Natural killer cell (primary cell): Measurements from ENCODE around the gene LACTBL1. TPM values are rescaled to one million over a fixed set of nuclear protein-coding genes. Genes with fewer than 3 reads are reported as not detected.

Source experiments
- ATAC-seq, 3 donors: fragments of 150-1000 bp in 2 of 3; fragments of 200-7000 bp in 1 of 3; cut with Tn5 transposase; 1 replicate in 1 of 3; 2 replicates in 2 of 3; pipeline ENCODE4 v1.10.0; 2021; ENCODE audit warnings: mild to moderate bottlenecking in 2 of 3, moderate library complexity in 2 of 3
- DNase-seq, 2 donors: peaks; one replicate each; pipeline versions ENCODE4 v3.0.0 to v3.0.0-alpha.2; 2013 to 2021; ENCODE audit warnings: mixed read lengths in 1 of 2
- H3K27ac ChIP-seq: one replicate; pipeline ENCODE4 v1.5.1; 2013; ENCODE audit warnings: mild to moderate bottlenecking, low read length
- H3K27me3 ChIP-seq: one replicate; pipeline ENCODE4 v1.6.1; 2013; ENCODE audit warnings: low read length; ENCODE audit not compliant: control insufficient read depth, insufficient read depth
- H3K36me3 ChIP-seq: one replicate; pipeline ENCODE4 v1.6.1; 2013; ENCODE audit warnings: low read length; ENCODE audit not compliant: control insufficient read depth, insufficient read depth
- H3K4me1 ChIP-seq: one replicate; pipeline ENCODE4 v1.6.1; 2013; ENCODE audit warnings: low read length; ENCODE audit not compliant: control insufficient read depth, insufficient read depth
- H3K4me3 ChIP-seq: one replicate; pipeline ENCODE4 v1.5.1; 2013; ENCODE audit warnings: low read length
- H3K9me3 ChIP-seq: one replicate; pipeline ENCODE4 v1.6.1; 2013; ENCODE audit warnings: low read length; ENCODE audit not compliant: control insufficient read depth, insufficient read depth
- H3K27ac Mint-ChIP-seq, 2 donors: one replicate each; pipeline ENCODE4 v1.8.0; 2022; ENCODE audit warnings: mild to moderate bottlenecking in 2 of 2, mixed read lengths in 2 of 2, moderate library complexity in 1 of 2
- H3K27me3 Mint-ChIP-seq, 2 donors: one replicate each; pipeline ENCODE4 v1.8.0; 2022; ENCODE audit warnings: low read depth in 2 of 2, mixed read lengths in 2 of 2
- H3K36me3 Mint-ChIP-seq: one replicate; pipeline ENCODE4 v1.8.0; 2022; ENCODE audit warnings: mixed read lengths
- H3K4me1 Mint-ChIP-seq, 2 donors: one replicate each; pipeline ENCODE4 v1.8.0; 2022; ENCODE audit warnings: mixed read lengths in 2 of 2
- H3K4me3 Mint-ChIP-seq: one replicate; pipeline ENCODE4 v1.8.0; 2022; ENCODE audit warnings: mild to moderate bottlenecking, moderate library complexity, mixed read lengths
- H3K9me3 Mint-ChIP-seq, 2 donors: one replicate each; pipeline ENCODE4 v1.8.0; 2022; ENCODE audit warnings: mixed read lengths in 2 of 2
- WGBS: methylation state at CpG from one replicate; pipeline ENCODE4 v1.1.7; 2013; ENCODE audit warnings: missing lambda C conversion rate; ENCODE audit not compliant: insufficient coverage; 5-methylcytosine and 5-hydroxymethylcytosine counted together
- intact Hi-C: fragments of 100-400 bp; cut with micrococcal nuclease; formaldehyde crosslinking; loops from one replicate; pipeline ENCODE4 v1.14.2; 2022
- total RNA-seq, 4 donors: library from RNA; stranded (reverse); fragments of 120-200 nt in 1 of 4; gene quantifications; one replicate each; pipeline versions ENCODE4 v1.2.3 to v1.2.4, GENCODE V29; 2013 to 2022
- TF ChIP-seq, protein P1 (sequence below): fragments of 200-600 bp; IDR thresholded peaks from one replicate; pipeline ENCODE4 v1.8.0; 2022; ENCODE audit warnings: antibody characterized with exemption

LACTBL1 gene
- total RNA-seq, 3 donors from 2014 or later (not counting 1 experiment from before 2014, with no cell fraction given): not detected

DNA sequence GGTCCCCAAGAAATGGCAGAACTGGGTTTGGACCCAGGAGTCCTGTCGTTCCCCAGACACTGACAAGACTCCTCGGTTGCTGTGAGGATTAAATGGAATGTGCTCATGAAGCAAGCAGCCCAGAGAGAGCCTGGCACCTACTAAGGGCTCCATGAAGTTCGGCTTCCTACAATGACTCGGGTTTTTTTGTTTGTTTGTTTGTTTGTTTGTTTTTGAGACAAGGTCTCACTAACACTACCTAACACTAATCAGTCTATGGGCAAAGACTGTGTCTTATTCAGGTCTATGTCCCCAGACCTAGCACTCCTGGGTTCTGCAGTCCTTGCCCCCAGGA lies 3.4 kb upstream of the LACTBL1 start:
- H3K4me1 ChIP-seq: no peaks in the 10 kb centered on the region
- DNase-seq: no peak
- H3K27me3 ChIP-seq: peaks cover 2% of the 10 kb centered on the region
- H3K4me3 Mint-ChIP-seq: no peak overlapping the region
- no peak overlapping the region for H3K4me3 ChIP-seq
- H3K27ac ChIP-seq: no peak overlapping the region
- 87% methylated on average over 2 of the region's 4 CpGs for WGBS
- intact Hi-C loops: loop anchor here (1.0 to 2.0 kb wide), 2 partner anchors 208 to 429 kb away; no protein-coding TSS in a partner anchor
- H3K36me3 Mint-ChIP-seq: no peaks in the 10 kb centered on the region
- no peaks in the 10 kb centered on the region for H3K9me3 Mint-ChIP-seq
- H3K27ac Mint-ChIP-seq: no peak overlapping the region
- TF ChIP-seq, protein P1, sequence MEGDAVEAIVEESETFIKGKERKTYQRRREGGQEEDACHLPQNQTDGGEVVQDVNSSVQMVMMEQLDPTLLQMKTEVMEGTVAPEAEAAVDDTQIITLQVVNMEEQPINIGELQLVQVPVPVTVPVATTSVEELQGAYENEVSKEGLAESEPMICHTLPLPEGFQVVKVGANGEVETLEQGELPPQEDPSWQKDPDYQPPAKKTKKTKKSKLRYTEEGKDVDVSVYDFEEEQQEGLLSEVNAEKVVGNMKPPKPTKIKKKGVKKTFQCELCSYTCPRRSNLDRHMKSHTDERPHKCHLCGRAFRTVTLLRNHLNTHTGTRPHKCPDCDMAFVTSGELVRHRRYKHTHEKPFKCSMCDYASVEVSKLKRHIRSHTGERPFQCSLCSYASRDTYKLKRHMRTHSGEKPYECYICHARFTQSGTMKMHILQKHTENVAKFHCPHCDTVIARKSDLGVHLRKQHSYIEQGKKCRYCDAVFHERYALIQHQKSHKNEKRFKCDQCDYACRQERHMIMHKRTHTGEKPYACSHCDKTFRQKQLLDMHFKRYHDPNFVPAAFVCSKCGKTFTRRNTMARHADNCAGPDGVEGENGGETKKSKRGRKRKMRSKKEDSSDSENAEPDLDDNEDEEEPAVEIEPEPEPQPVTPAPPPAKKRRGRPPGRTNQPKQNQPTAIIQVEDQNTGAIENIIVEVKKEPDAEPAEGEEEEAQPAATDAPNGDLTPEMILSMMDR: no peak
- H3K36me3 ChIP-seq: no peaks in the 10 kb centered on the region
- no peaks in the 10 kb centered on the region for H3K9me3 ChIP-seq
- ATAC-seq: no peak
- peaks cover 21 to 33% of the 10 kb centered on the region in 2 donors for H3K27me3 Mint-ChIP-seq
- no peaks in the 10 kb centered on the region for H3K4me1 Mint-ChIP-seq

DNA sequence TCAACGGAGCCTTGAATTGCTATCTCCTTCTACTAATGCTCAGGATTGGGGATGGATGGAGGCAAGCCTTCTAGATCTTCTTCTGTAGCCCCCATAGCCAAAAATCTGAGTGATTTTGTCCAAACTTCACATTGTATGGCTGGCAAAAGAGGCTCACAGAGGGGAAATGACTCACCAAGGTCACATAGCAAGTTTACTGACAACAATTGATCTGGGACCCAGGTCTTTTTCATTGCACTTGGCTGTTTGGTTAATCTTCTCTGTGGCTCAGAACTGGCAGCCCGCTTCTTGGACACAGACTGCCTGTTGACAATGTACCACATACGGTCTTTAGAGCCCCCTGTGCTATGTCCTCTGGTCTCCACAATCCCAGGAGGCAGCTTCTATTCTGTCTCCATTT lies 3.0 kb upstream of the LACTBL1 start:
- no peak for DNase-seq
- Histone ChIP-seq H3K27me3 (peaks cover 2% of the 10 kb centered on the region), H3K4me3 (no peak overlapping the region), H3K4me1 (no peaks in the 10 kb centered on the region), H3K9me3 (no peaks in the 10 kb centered on the region), H3K27ac (no peak overlapping the region), H3K36me3 (no peaks in the 10 kb centered on the region)
- Mint-ChIP-seq H3K36me3 (no peaks in the 10 kb centered on the region), H3K4me1 (no peaks in the 10 kb centered on the region), H3K9me3 (no peaks in the 10 kb centered on the region), H3K4me3 (no peak overlapping the region), H3K27me3 (peaks cover 21 to 33% of the 10 kb centered on the region in 2 donors), H3K27ac (no peak overlapping the region)
- TF ChIP-seq, protein P1: no peak
- no peak for ATAC-seq
- 89% methylated on average over 3 of the region's 3 CpGs for WGBS
- intact Hi-C loops: loop anchor here (1.0 to 2.0 kb wide), 2 partner anchors 209 to 429 kb away; no protein-coding TSS in a partner anchor

DNA sequence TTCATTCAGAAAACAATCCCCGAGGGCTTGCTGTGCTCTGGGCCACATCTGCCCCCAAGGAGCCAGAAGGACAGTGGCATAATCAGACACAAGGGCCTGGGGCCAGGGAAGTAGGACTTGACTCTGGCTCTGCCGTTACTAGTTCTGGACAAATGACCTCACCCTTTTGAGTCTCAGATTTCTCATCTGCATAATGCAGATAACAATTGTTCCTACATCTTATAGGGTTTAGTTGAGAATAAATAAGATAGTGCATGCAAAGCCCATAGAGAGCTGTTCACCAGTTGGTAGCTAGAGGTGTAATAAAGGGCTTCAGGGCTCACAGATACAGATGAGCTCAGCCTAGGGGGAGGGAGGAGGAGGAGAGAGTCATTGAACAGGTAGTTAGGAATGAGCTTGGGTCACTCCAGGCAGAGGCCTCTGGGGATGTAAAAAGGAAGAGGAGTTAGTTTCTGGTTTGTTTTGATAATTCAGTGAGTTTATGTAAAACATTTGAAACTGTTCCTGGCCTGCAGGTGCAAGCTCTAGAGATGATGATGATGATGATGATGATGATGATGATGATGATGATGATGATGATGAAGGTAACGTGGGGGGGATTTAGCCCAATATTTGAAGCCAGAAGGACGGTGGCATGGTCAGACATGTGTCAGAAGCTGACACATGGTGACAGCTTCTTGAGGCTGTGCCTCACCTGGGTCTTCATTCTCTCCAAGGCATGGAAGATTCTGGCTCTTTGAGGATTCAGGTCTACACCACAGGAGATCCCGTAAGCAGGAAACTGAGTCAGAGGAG lies 858 bp downstream of the LACTBL1 start:
- DNase-seq (no peak), ATAC-seq (no peak)
- H3K36me3 ChIP-seq: no peaks in the 10 kb centered on the region
- no peak overlapping the region for H3K27ac Mint-ChIP-seq
- no peak overlapping the region for H3K27ac ChIP-seq
- intact Hi-C loops: no loop called here
- H3K4me3 ChIP-seq: no peak overlapping the region
- no peaks in the 10 kb centered on the region for H3K4me1 Mint-ChIP-seq
- no peaks in the 10 kb centered on the region for H3K9me3 ChIP-seq
- no peaks in the 10 kb centered on the region for H3K9me3 Mint-ChIP-seq
- H3K4me1 ChIP-seq: no peaks in the 10 kb centered on the region
- TF ChIP-seq, protein P1: no peak
- no peak overlapping the region for H3K4me3 Mint-ChIP-seq
- peaks cover 41 to 60% of the 10 kb centered on the region in 2 donors for H3K27me3 Mint-ChIP-seq
- 70% methylated on average over 5 of the region's 5 CpGs for WGBS
- H3K36me3 Mint-ChIP-seq: no peaks in the 10 kb centered on the region
- peaks cover 5% of the 10 kb centered on the region for H3K27me3 ChIP-seq
